SJCRH30 (cell line): ENCODE data around the gene CMIP. TPM values are rescaled to one million over a fixed set of nuclear protein-coding genes. Genes with fewer than 3 reads are reported as not detected.
A peak's percentile ranks its signal among the peaks of the same experiment; 100 is the strongest.

ENCODE experiments used
- DNase-seq, 2 experiments: peaks; one replicate each; pipeline ENCODE4 v3.0.0-alpha.2; 2015 to 2020
- H3K27ac ChIP-seq: fragments of 250-450 bp; sonication (Bioruptor Pico); 2 replicates; pipeline ENCODE4 v1.5.1; 2020; ENCODE audit warnings: mild to moderate bottlenecking, moderate library complexity
- H3K27me3 ChIP-seq: fragments of 250-450 bp; sonication (Bioruptor Pico); 2 replicates; pipeline ENCODE4 v1.5.1; 2020; ENCODE audit warnings: mild to moderate bottlenecking, moderate library complexity
- H3K36me3 ChIP-seq: fragments of 250-450 bp; sonication (Bioruptor Pico); 2 replicates; pipeline ENCODE4 v1.5.1; 2020; ENCODE audit warnings: mild to moderate bottlenecking, moderate library complexity
- H3K4me1 ChIP-seq: fragments of 250-450 bp; sonication (Bioruptor Pico); 2 replicates; pipeline ENCODE4 v1.5.1; 2020; ENCODE audit warnings: mild to moderate bottlenecking, moderate library complexity
- H3K4me3 ChIP-seq: fragments of 250-450 bp; sonication (Bioruptor Pico); 2 replicates; pipeline ENCODE4 v1.5.1; 2020; ENCODE audit warnings: mild to moderate bottlenecking, moderate library complexity
- H3K9me3 ChIP-seq: fragments of 250-450 bp; sonication (Bioruptor Pico); replicated peaks from 2 replicates; pipeline ENCODE4 v1.5.1; 2020; ENCODE audit warnings: mild to moderate bottlenecking, moderate library complexity
- total RNA-seq: library from RNA; depleted of rRNA; stranded (reverse); fragments of >200 nt; shearing (Covaris generic); gene quantifications from 2 replicates; pipeline ENCODE4 v1.2.3, GENCODE V29; 2014

CMIP gene
- total RNA-seq, 1 experiment from 2014 or later, result 12.9 TPM

GRCh38 chr16:81624760-81625543 lies 180.3 kb downstream of the CMIP start:
- H3K36me3 ChIP-seq, result no peaks in the 10 kb centered on the region
- no peak overlapping the region for H3K4me3 ChIP-seq
- no peaks in the 10 kb centered on the region for H3K27me3 ChIP-seq
- H3K27ac ChIP-seq, result no peak overlapping the region
- peaks cover 17% of the 10 kb centered on the region for H3K4me1 ChIP-seq
- H3K9me3 ChIP-seq, result no peaks in the 10 kb centered on the region
- DNase-seq, result no peak

GRCh38 chr16:81625544-81626153 lies 181.0 kb downstream of the CMIP start:
- no peaks in the 10 kb centered on the region for H3K9me3 ChIP-seq
- no peaks in the 10 kb centered on the region for H3K27me3 ChIP-seq
- no peak overlapping the region for H3K27ac ChIP-seq
- H3K4me3 ChIP-seq, result no peak overlapping the region
- no peak for DNase-seq
- H3K36me3 ChIP-seq, result no peaks in the 10 kb centered on the region
- H3K4me1 ChIP-seq, result peaks cover 24% of the 10 kb centered on the region

- DNase-seq, result no peak
- Histone ChIP-seq H3K4me3 (no peak overlapping the region), H3K9me3 (no peaks in the 10 kb centered on the region), H3K27ac (no peak overlapping the region), H3K27me3 (no peaks in the 10 kb centered on the region), H3K4me1 (peaks cover 30% of the 10 kb centered on the region), H3K36me3 (no peaks in the 10 kb centered on the region)
Measured at GRCh38 chr16:81626181-81626674, 181.6 kb downstream of the CMIP start.

- no peaks in the 10 kb centered on the region for H3K36me3 ChIP-seq
- no peaks in the 10 kb centered on the region for H3K27me3 ChIP-seq
- no peak overlapping the region for H3K27ac ChIP-seq
- H3K9me3 ChIP-seq, result no peaks in the 10 kb centered on the region
- H3K4me3 ChIP-seq, result no peak overlapping the region
- DNase-seq, result no peak
- H3K4me1 ChIP-seq, result peaks cover 35% of the 10 kb centered on the region
Measured at GRCh38 chr16:81627024-81627423, 182.4 kb downstream of the CMIP start.

- Histone ChIP-seq H3K9me3 (no peaks in the 10 kb centered on the region), H3K27ac (no peak overlapping the region), H3K36me3 (no peaks in the 10 kb centered on the region), H3K27me3 (no peaks in the 10 kb centered on the region), H3K4me1 (peaks cover 35% of the 10 kb centered on the region), H3K4me3 (no peak overlapping the region)
- DNase-seq, result no peak
Measured at GRCh38 chr16:81627729-81628244, 183.2 kb downstream of the CMIP start.

GRCh38 chr16:81629034-81629802 lies 184.6 kb downstream of the CMIP start:
- no peak for DNase-seq
- Histone ChIP-seq H3K4me1 (peaks cover 40% of the 10 kb centered on the region), H3K4me3 (no peak overlapping the region), H3K27me3 (no peaks in the 10 kb centered on the region), H3K36me3 (no peaks in the 10 kb centered on the region), H3K9me3 (no peaks in the 10 kb centered on the region), H3K27ac (no peak overlapping the region)

GRCh38 chr16:81629896-81630634 lies 185.5 kb downstream of the CMIP start:
- H3K4me1 ChIP-seq, result peaks cover 49% of the 10 kb centered on the region
- H3K27ac ChIP-seq, result no peak overlapping the region
- H3K36me3 ChIP-seq, result no peaks in the 10 kb centered on the region
- peak in 1 of 2 experiments; percentile 60 for DNase-seq
- H3K27me3 ChIP-seq, result no peaks in the 10 kb centered on the region
- no peak overlapping the region for H3K4me3 ChIP-seq
- H3K9me3 ChIP-seq, result no peaks in the 10 kb centered on the region

GRCh38 chr16:81630635-81631031 lies 186.0 kb downstream of the CMIP start:
- Histone ChIP-seq H3K27ac (peak overlapping the region; percentile 11; the same call in 1 of the 2 replicates), H3K27me3 (no peaks in the 10 kb centered on the region), H3K4me3 (no peak overlapping the region), H3K9me3 (no peaks in the 10 kb centered on the region), H3K36me3 (no peaks in the 10 kb centered on the region), H3K4me1 (peaks cover 54% of the 10 kb centered on the region)
- DNase-seq, result peak; percentile 71 to 83

GRCh38 chr16:81632392-81633146 lies 188.0 kb downstream of the CMIP start:
- H3K4me3 ChIP-seq, result no peak overlapping the region
- DNase-seq, result no peak
- no peaks in the 10 kb centered on the region for H3K9me3 ChIP-seq
- peaks cover 59% of the 10 kb centered on the region for H3K4me1 ChIP-seq
- H3K27me3 ChIP-seq, result no peaks in the 10 kb centered on the region
- H3K27ac ChIP-seq, result no peak overlapping the region
- H3K36me3 ChIP-seq, result no peaks in the 10 kb centered on the region

GRCh38 chr16:81633147-81633619 lies 188.6 kb downstream of the CMIP start:
- peaks cover 56% of the 10 kb centered on the region for H3K4me1 ChIP-seq
- H3K27ac ChIP-seq, result no peak overlapping the region
- H3K4me3 ChIP-seq, result no peak overlapping the region

GRCh38 chr16:81633680-81634379 lies 189.2 kb downstream of the CMIP start:
- no peaks in the 10 kb centered on the region for H3K27me3 ChIP-seq

More at GRCh38 chr16:81633147-81633619, 188.6 kb downstream of the CMIP start:
- Histone ChIP-seq H3K27me3 (no peaks in the 10 kb centered on the region), H3K36me3 (no peaks in the 10 kb centered on the region), H3K9me3 (no peaks in the 10 kb centered on the region)
- no peak for DNase-seq

GRCh38 chr16:81634380-81635062 lies 189.9 kb downstream of the CMIP start:
- H3K27ac ChIP-seq, result peak overlapping the region; percentile 89
- peak; percentile 35 to 60 for DNase-seq

More at GRCh38 chr16:81633680-81634379, 189.2 kb downstream of the CMIP start:
- no peak overlapping the region; the same call in 1 of the 2 replicates for H3K27ac ChIP-seq
- H3K4me3 ChIP-seq, result no peak overlapping the region
- DNase-seq, result no peak
- no peaks in the 10 kb centered on the region for H3K9me3 ChIP-seq
- H3K4me1 ChIP-seq, result peaks cover 56% of the 10 kb centered on the region
- no peaks in the 10 kb centered on the region for H3K36me3 ChIP-seq

More at GRCh38 chr16:81634380-81635062, 189.9 kb downstream of the CMIP start:
- Histone ChIP-seq H3K36me3 (no peaks in the 10 kb centered on the region), H3K4me1 (peaks cover 56% of the 10 kb centered on the region), H3K27me3 (no peaks in the 10 kb centered on the region), H3K4me3 (no peak overlapping the region), H3K9me3 (no peaks in the 10 kb centered on the region)
